IMR-90 (cell line): ENCODE measurements around the gene CUBN. TPM values are rescaled to one million over a fixed set of nuclear protein-coding genes. Genes with fewer than 3 reads are reported as not detected.

ENCODE experiments used
- ATAC-seq: fragments of 200-7000 bp; cut with Tn5 transposase; 2 replicates; pipeline ENCODE4 v1.9.1; 2020; ENCODE audit warnings: low read depth, mild to moderate bottlenecking, moderate library complexity
- BruUV-seq: library from RNA; stranded (reverse); fragments of 400-500 nt; replicated peaks from 2 replicates; lab custom pipeline; 2021; lab: Mats Ljungman, UMichigan
- CTCF ChIA-PET: fragments of 300-600 bp; formaldehyde crosslinking; extraction: SDS; loops from one replicate; lab custom pipeline; 2021; ENCODE audit warnings: antibody characterized with exemption; lab: Yijun Ruan, JAX
- POLR2A ChIA-PET: fragments of 300-600 bp; sonication (Branson Sonifier 250); formaldehyde crosslinking; loops from one replicate; lab custom pipeline; 2022; ENCODE audit warnings: antibody characterized with exemption; ENCODE audit not compliant: unreplicated experiment; lab: Charles Lee
- DNase-seq: peaks from one replicate; pipeline ENCODE4 v3.0.0; 2013
- H2AFZ ChIP-seq: replicated peaks from 2 replicates; pipeline ENCODE3; 2013; ENCODE audit warnings: low read length, mild to moderate bottlenecking; ENCODE audit not compliant: poor library complexity
- H2AK5ac ChIP-seq: 2 replicates; pipeline ENCODE4 v1.6.1; 2013; ENCODE audit warnings: low read depth, low read length, inconsistent platforms
- H2AK9ac ChIP-seq: replicated peaks from 2 replicates; pipeline ENCODE3; 2013; ENCODE audit warnings: mild to moderate bottlenecking, low read depth, low read length, moderate library complexity; ENCODE audit not compliant: poor library complexity
- H2BK120ac ChIP-seq: 2 replicates; pipeline ENCODE4 v1.6.1; 2013; ENCODE audit warnings: low read depth, low read length, inconsistent platforms
- H2BK15ac ChIP-seq: 3 replicates; pipeline ENCODE4 v1.6.1; 2013; ENCODE audit warnings: low read depth, low read length, inconsistent platforms
- H2BK20ac ChIP-seq: 2 replicates; pipeline ENCODE4 v1.6.1; 2013; ENCODE audit warnings: low read depth, mild to moderate bottlenecking, inconsistent platforms, low read length, moderate library complexity
- H2BK5ac ChIP-seq: 2 replicates; pipeline ENCODE4 v1.6.1; 2013; ENCODE audit warnings: mild to moderate bottlenecking, low read depth, low read length, inconsistent platforms; ENCODE audit not compliant: poor library complexity, severe bottlenecking
- H3K14ac ChIP-seq: replicated peaks from 2 replicates; pipeline ENCODE4 v1.6.1; 2013; ENCODE audit warnings: low read depth, low read length, inconsistent platforms
- H3K18ac ChIP-seq: 2 replicates; pipeline ENCODE4 v1.6.1; 2013; ENCODE audit warnings: low read depth, low read length, control low read depth
- H3K23ac ChIP-seq: 2 replicates; pipeline ENCODE4 v1.6.1; 2013; ENCODE audit warnings: low read depth, low read length, inconsistent platforms
- H3K27ac ChIP-seq: 2 replicates; pipeline ENCODE4 v1.5.1; 2013; ENCODE audit warnings: mild to moderate bottlenecking, control low read depth, low read length; ENCODE audit not compliant: insufficient read depth
- H3K27me3 ChIP-seq: 2 replicates; pipeline ENCODE4 v1.6.1; 2013; ENCODE audit warnings: low read length; ENCODE audit not compliant: control insufficient read depth, insufficient read depth
- H3K36me3 ChIP-seq: 2 replicates; pipeline ENCODE4 v1.6.1; 2013; ENCODE audit warnings: low read length, mixed read lengths; ENCODE audit not compliant: control insufficient read depth, insufficient read depth
- H3K4ac ChIP-seq: 2 replicates; pipeline ENCODE4 v1.6.1; 2013; ENCODE audit warnings: low read depth, low read length, inconsistent platforms
- H3K4me1 ChIP-seq: 2 replicates; pipeline ENCODE4 v1.6.1; 2013; ENCODE audit warnings: low read length, mixed read lengths; ENCODE audit not compliant: control insufficient read depth, insufficient read depth
- H3K4me2 ChIP-seq: 2 replicates; pipeline ENCODE4 v1.6.1; 2013; ENCODE audit warnings: low read depth, mild to moderate bottlenecking, control low read depth, low read length, moderate library complexity
- H3K4me3 ChIP-seq: 2 replicates; pipeline ENCODE4 v1.5.1; 2013; ENCODE audit warnings: low read depth, mild to moderate bottlenecking, control low read depth, low read length, moderate library complexity; ENCODE audit not compliant: insufficient read depth
- H3K56ac ChIP-seq: 2 replicates; pipeline ENCODE4 v1.6.1; 2013; ENCODE audit warnings: low read length, inconsistent platforms; ENCODE audit not compliant: insufficient read depth; ENCODE audit errors: extremely low read depth
- H3K79me1 ChIP-seq, 2 experiments: 2 replicates each; pipeline ENCODE4 v1.6.1; 2013; ENCODE audit warnings: low read length in 2 of 2, inconsistent platforms in 1 of 2, low read depth in 1 of 2
- H3K9ac ChIP-seq: 2 replicates; pipeline ENCODE4 v1.6.1; 2013; ENCODE audit warnings: low read depth, low read length, control low read depth
- H3K9me1 ChIP-seq: 2 replicates; pipeline ENCODE4 v1.6.1; 2013; ENCODE audit warnings: low read length, inconsistent platforms; ENCODE audit not compliant: insufficient read depth
- H3K9me3 ChIP-seq: 2 replicates; pipeline ENCODE4 v1.6.1; 2013; ENCODE audit warnings: low read length; ENCODE audit not compliant: control insufficient read depth, insufficient read depth
- H4K20me1 ChIP-seq: 2 replicates; pipeline ENCODE4 v1.6.1; 2013; ENCODE audit warnings: low read length, inconsistent platforms; ENCODE audit not compliant: insufficient read depth
- H4K5ac ChIP-seq: 2 replicates; pipeline ENCODE4 v1.6.1; 2013; ENCODE audit warnings: mild to moderate bottlenecking, low read depth, low read length, control low read depth
- H4K8ac ChIP-seq, 2 experiments: 2 replicates each; pipeline ENCODE4 v1.6.1; 2013; ENCODE audit warnings: low read depth in 2 of 2, low read length in 2 of 2, control low read depth in 1 of 2, inconsistent platforms in 1 of 2
- H4K91ac ChIP-seq: 2 replicates; pipeline ENCODE4 v1.6.1; 2013; ENCODE audit warnings: low read depth, low read length, inconsistent platforms; ENCODE audit not compliant: insufficient read depth
- BHLHE40 ChIP-seq: fragments of 150-350 bp; IDR thresholded peaks from 2 replicates; pipeline ENCODE4 v1.6.1; 2016; ENCODE audit warnings: mild to moderate bottlenecking, low read depth, low read length
- CEBPB ChIP-seq: IDR thresholded peaks from 2 replicates; pipeline ENCODE4 v1.6.1; 2012; ENCODE audit warnings: low read depth, low read length, improper control_type of control experiment
- CHD1 ChIP-seq: IDR thresholded peaks from 2 replicates; pipeline ENCODE4 v1.6.1; 2012; ENCODE audit warnings: low read depth, low read length, improper control_type of control experiment
- CTCF ChIP-seq: conservative IDR thresholded peaks from 2 replicates; pipeline ENCODE4 v1.5.1; 2012; ENCODE audit warnings: mild to moderate bottlenecking, low read depth, low read length, improper control_type of control experiment
- ELK1 ChIP-seq: fragments of 150-350 bp; IDR thresholded peaks from 2 replicates; pipeline ENCODE4 v1.6.1; 2016; ENCODE audit warnings: low read depth, mild to moderate bottlenecking, low read length, moderate library complexity, borderline replicate concordance
- FOS ChIP-seq: fragments of 150-350 bp; IDR thresholded peaks from 2 replicates; pipeline ENCODE4 v1.6.1; 2016; ENCODE audit warnings: low read depth, low read length
- MAFK ChIP-seq: IDR thresholded peaks from 2 replicates; pipeline ENCODE4 v1.6.1; 2012; ENCODE audit warnings: low read depth, low read length, improper control_type of control experiment
- MAZ ChIP-seq: IDR thresholded peaks from 2 replicates; pipeline ENCODE4 v1.6.1; 2012; ENCODE audit warnings: low read depth, mild to moderate bottlenecking, low read length, improper control_type of control experiment, moderate library complexity, borderline replicate concordance
- NFE2L2 ChIP-seq: fragments of 150-350 bp; IDR thresholded peaks from 2 replicates; pipeline ENCODE4 v1.6.1; 2016; ENCODE audit warnings: low read depth, mild to moderate bottlenecking, low read length
- POLR2A ChIP-seq: IDR thresholded peaks from 2 replicates; pipeline ENCODE4 v1.6.1; 2012; ENCODE audit warnings: mild to moderate bottlenecking, low read depth, low read length
- RAD21 ChIP-seq: IDR thresholded peaks from 2 replicates; pipeline ENCODE4 v1.6.1; 2012; ENCODE audit warnings: low read length, improper control_type of control experiment
- RCOR1 ChIP-seq: IDR thresholded peaks from 2 replicates; pipeline ENCODE4 v1.6.1; 2012; ENCODE audit warnings: mild to moderate bottlenecking, low read length, improper control_type of control experiment; ENCODE audit not compliant: insufficient replicate concordance
- RFX5 ChIP-seq: IDR thresholded peaks from 2 replicates; pipeline ENCODE4 v1.8.0; 2012; ENCODE audit warnings: low read depth, mild to moderate bottlenecking, low read length, moderate library complexity
- SMC3 ChIP-seq: fragments of 150-350 bp; IDR thresholded peaks from 2 replicates; pipeline ENCODE4 v1.6.1; 2016; ENCODE audit warnings: low read depth, mild to moderate bottlenecking, antibody characterized with exemption, low read length, moderate library complexity
- USF2 ChIP-seq: fragments of 150-350 bp; IDR thresholded peaks from 2 replicates; pipeline ENCODE4 v1.6.1; 2017; ENCODE audit warnings: mild to moderate bottlenecking, antibody characterized with exemption, low read length, low read depth
- WGBS, 2 experiments: methylation state at CpG; one replicate each; pipeline versions ENCODE4 v1.1.5 to v1.1.7; 2013; ENCODE audit warnings: missing lambda C conversion rate in 2 of 2; ENCODE audit not compliant: insufficient read length in 1 of 2; ENCODE audit errors: extremely low coverage in 2 of 2; 5-methylcytosine and 5-hydroxymethylcytosine counted together
- dilution Hi-C: fragments of 300-500 bp; cut with HindIII; formaldehyde crosslinking; loops from one replicate; pipeline ENCODE4 v1.14.3; 2018; ENCODE audit warnings: low sequenced_read_pairs; ENCODE audit not compliant: unreplicated experiment
- in situ Hi-C: fragments of 300-500 bp; cut with MboI; formaldehyde crosslinking; loops from 3 replicates; pipeline ENCODE4 v1.14.3; 2019; ENCODE audit warnings: low sequenced_read_pairs, inconsistent platforms, mixed read lengths
- intact Hi-C: fragments of 100-400 bp; cut with micrococcal nuclease; formaldehyde crosslinking; loops from 2 replicates; pipeline ENCODE4 v1.10.0; 2022
- polyA plus RNA-seq, 3 experiments: library from polyadenylated mRNA; depleted of rRNA; stranded (reverse); fragments of >200 nt; gene quantifications; 2 replicates each; pipeline ENCODE4 v1.2.3, GENCODE V29; 2012; ENCODE audit warnings: low replicate concordance in 1 of 3
- total RNA-seq: library from RNA; depleted of rRNA; stranded (reverse); fragments of >200 nt; gene quantifications from 2 replicates; pipeline ENCODE4 v1.2.3, GENCODE V29; 2012

The CUBN gene
- total and polyA plus RNA-seq, 2 of the 4 experiments (the other 2 are of a cell fraction): 0.19 to 0.54 TPM

DNA sequence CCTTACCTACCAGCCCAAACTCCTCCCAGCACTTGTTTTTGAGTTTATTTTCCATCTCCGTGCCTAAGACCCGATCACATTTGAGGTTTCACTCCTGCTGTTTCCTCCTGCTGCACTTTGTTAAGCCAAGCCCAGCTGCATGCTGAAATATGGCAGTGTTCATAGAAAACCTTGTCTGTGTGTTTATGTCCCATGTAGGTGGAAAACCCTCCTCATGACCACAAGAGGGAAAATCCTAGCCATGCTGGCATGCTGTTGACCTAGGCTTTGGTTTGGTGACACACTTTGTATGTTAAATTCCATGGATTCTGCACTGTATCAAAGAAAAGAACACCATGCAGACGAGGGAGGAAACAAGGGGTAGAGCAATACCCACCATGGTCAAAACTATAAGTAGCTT lies 154.4 kb downstream of the CUBN start:
- no peak overlapping the region for H2BK5ac ChIP-seq
- in situ Hi-C loops: no loop called here
- ChIA-PET CTCF (interaction anchor here (0.6 to 0.7 kb wide), 2 partner anchors 21 to 245 kb away, joined by 3 to 7 read pairs; no protein-coding TSS in a partner anchor), POLR2A (no interaction called here)
- H3K9ac ChIP-seq: no peak overlapping the region
- peak overlapping the region; percentile 24; the same call in 1 of the 2 replicates for H3K18ac ChIP-seq
- no peak overlapping the region for H3K56ac ChIP-seq
- no peaks in the 10 kb centered on the region for H3K27me3 ChIP-seq
- H4K20me1 ChIP-seq: no peaks in the 10 kb centered on the region
- DNase-seq (no peak), ATAC-seq (no peak)
- H3K36me3 ChIP-seq: no peaks in the 10 kb centered on the region
- no peak overlapping the region for H4K8ac ChIP-seq
- BruUV-seq: no TSS peak
- no peak overlapping the region for H3K23ac ChIP-seq
- intact Hi-C loops: no loop called here
- 0 out of 2 replicates have a peak overlapping the region, but pooled peaks have one; percentile 27 for H2AK5ac ChIP-seq
- peak overlapping the region; percentile 60 for H3K14ac ChIP-seq
- H3K27ac ChIP-seq: no peak overlapping the region
- H4K91ac ChIP-seq: no peak overlapping the region
- H3K4me1 ChIP-seq: no peaks in the 10 kb centered on the region
- WGBS, 2 experiments: no CpG with 5 or more reads among the region's 3 CpGs
- H2BK20ac ChIP-seq: no peak overlapping the region
- TF ChIP-seq RAD21 (no peak), POLR2A (no peak), MAZ (no peak), CHD1 (no peak), MAFK (no peak), FOS (no peak), SMC3 (no peak), USF2 (no peak), BHLHE40 (no peak), RCOR1 (no peak), RFX5 (no peak), CEBPB (no peak), ELK1 (no peak), CTCF (no peak), NFE2L2 (no peak)
- no peak overlapping the region for H2AK9ac ChIP-seq
- H3K4me3 ChIP-seq: no peak overlapping the region
- no peak overlapping the region for H3K4me2 ChIP-seq
- peak overlapping the region; percentile 47; the same call in 1 of the 2 replicates for H3K4ac ChIP-seq
- 0 out of 3 replicates have a peak overlapping the region, but pooled peaks have one; percentile 1 for H2BK15ac ChIP-seq
- H2BK120ac ChIP-seq: peak overlapping the region; percentile 25; the same call in 1 of the 2 replicates
- dilution Hi-C loops: no loop called here
- 0 out of 2 replicates have a peak overlapping the region, but pooled peaks have one; percentile 3 for H4K5ac ChIP-seq
- no peak overlapping the region for H2AFZ ChIP-seq
- peaks cover 4% of the 10 kb centered on the region; the same call in 1 of the 2 replicates for H3K9me1 ChIP-seq
- H3K9me3 ChIP-seq: peaks cover 3% of the 10 kb centered on the region; the same call in 1 of the 2 replicates
- H3K79me1 ChIP-seq: no peaks in the 10 kb centered on the region
